Muscle of leg (tissue), 11 donors: ENCODE data around the gene PUM1. TPM values are rescaled to one million over a fixed set of nuclear protein-coding genes. Genes with fewer than 3 reads are reported as not detected.

Experiments
- DNase-seq: peaks from one replicate; pipeline ENCODE4 v3.0.0; 2013
- H3K27ac ChIP-seq: one replicate; pipeline ENCODE4 v1.5.1; 2013; ENCODE audit warnings: mild to moderate bottlenecking, low read length, control low read depth
- H3K27me3 ChIP-seq: one replicate; pipeline ENCODE4 v1.6.1; 2013; ENCODE audit warnings: low read length; ENCODE audit not compliant: control insufficient read depth, insufficient read depth
- H3K36me3 ChIP-seq: one replicate; pipeline ENCODE4 v1.6.1; 2013; ENCODE audit warnings: low read length; ENCODE audit not compliant: control insufficient read depth, insufficient read depth
- H3K4me1 ChIP-seq: one replicate; pipeline ENCODE4 v1.6.1; 2013; ENCODE audit warnings: low read length; ENCODE audit not compliant: control insufficient read depth, insufficient read depth
- H3K4me3 ChIP-seq: one replicate; pipeline ENCODE4 v1.5.1; 2013; ENCODE audit warnings: low read length, control low read depth
- H3K9me3 ChIP-seq: replicated peaks from 2 replicates; pipeline ENCODE4 v1.6.1; 2013; ENCODE audit warnings: low read depth, low read length; ENCODE audit not compliant: control insufficient read depth
- WGBS: methylation state at CpG from one replicate; pipeline ENCODE4 v1.1.5; 2013; ENCODE audit warnings: missing lambda C conversion rate; ENCODE audit not compliant: insufficient coverage; 5-methylcytosine and 5-hydroxymethylcytosine counted together
- polyA plus RNA-seq, 8 donors: library from polyadenylated mRNA; unstranded; fragments of 120-200 nt; gene quantifications; one replicate each; pipeline versions ENCODE4 v1.2.1 to v1.2.3, GENCODE V29; 2013; ENCODE audit warnings: inconsistent platforms in 1 of 8, low replicate concordance in 1 of 8; ENCODE audit not compliant: insufficient read length in 8 of 8, insufficient read depth in 1 of 8
- total RNA-seq: library from RNA; stranded (reverse); fragments of 120-200 nt; gene quantifications from one replicate; pipeline ENCODE4 v1.2.4, GENCODE V29; 2013

The PUM1 gene
- total and polyA plus RNA-seq, 9 donors: 39.3 to 62.5 (median 54.7) TPM

DNA sequence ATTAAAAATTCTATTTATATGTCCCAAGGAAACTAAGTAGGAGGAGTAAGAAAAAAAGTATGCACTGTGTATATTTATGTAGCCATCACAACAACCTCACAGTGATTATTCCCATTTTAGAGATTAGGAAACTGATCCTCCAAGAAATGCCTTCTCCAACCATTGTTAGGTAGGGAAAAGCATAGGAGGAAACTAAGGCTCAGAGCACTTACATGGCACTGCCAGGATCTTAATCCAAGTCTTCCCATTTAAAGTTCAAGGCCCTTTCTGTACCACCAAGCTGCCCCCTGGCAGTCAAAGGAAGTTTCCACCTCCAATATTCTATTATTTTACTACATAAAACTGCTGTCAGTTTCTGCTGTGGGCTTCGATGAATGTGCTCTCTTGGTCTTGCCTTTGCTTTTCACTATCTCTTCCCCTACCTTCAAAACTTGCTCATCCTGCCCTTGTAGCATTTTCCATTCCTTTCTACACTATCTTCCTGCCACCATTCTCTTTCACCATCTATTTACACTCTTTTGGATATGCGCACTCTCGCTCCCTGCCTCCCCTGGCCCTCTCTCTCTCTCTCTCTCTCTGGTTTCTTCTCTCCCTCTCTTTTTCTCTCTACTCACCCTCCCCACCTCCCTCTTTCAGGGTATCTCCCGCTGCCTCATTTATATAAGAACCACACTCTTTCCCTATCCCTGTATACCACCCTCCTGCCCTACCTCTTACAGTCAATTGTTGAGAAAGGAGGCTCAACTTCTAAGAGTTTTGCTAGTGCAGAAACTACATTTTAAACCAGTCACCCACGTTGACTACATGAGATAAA, 34.0 kb downstream of the PUM1 start:
- WGBS: 91% methylated on average over 3 of the region's 5 CpGs
- H3K27me3 ChIP-seq: no peaks in the 10 kb centered on the region
- no peaks in the 10 kb centered on the region for H3K4me1 ChIP-seq
- DNase-seq: no peak
- peaks cover 4% of the 10 kb centered on the region for H3K36me3 ChIP-seq
- no peak overlapping the region for H3K27ac ChIP-seq
- no peaks in the 10 kb centered on the region for H3K9me3 ChIP-seq
- H3K4me3 ChIP-seq: no peak overlapping the region

GRCh38 chr1:31029026-31029425, 36.5 kb downstream of the PUM1 start:
- Histone ChIP-seq H3K4me3 (no peak overlapping the region), H3K27ac (no peak overlapping the region), H3K4me1 (no peaks in the 10 kb centered on the region), H3K9me3 (no peaks in the 10 kb centered on the region), H3K27me3 (no peaks in the 10 kb centered on the region), H3K36me3 (no peaks in the 10 kb centered on the region)
- DNase-seq: no peak

DNA sequence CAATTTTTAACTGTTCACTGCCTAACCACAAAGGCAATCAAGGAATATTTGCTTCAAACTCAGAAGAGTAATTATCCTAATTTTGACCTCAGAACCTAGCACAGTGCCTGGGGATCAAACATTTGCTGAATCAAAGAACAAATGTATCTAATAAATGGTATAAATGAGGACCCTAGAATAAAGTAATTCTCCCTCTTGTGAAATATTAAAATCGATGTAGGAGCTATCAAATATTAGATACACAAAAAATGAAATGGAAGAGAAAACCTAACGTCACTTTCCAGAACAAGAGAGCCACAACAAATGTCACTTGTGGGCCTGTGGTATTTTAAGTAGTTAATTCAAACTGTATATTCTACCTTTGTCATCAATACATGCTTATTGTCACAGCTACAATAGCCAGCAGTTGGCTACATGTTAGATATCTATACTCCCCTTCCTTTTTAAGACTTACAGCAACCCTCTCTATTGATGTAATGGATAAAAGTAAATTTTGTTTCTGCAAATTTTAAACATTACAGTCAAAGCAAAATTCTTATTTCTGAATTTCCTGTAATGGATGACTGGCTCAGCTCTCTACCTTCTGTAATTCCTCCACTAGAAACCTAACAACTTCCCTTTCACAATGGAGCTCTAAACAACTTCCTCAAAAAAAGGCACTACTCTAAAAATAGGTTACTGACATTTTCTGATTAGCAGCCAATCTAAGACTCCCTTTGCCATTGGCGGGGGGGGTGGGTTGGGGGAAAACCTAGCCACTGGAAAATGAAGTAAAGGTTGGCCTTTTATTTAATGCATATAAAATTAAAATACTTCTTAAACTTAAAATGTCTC, 37.6 kb downstream of the PUM1 start:
- DNase-seq: peak; percentile 57
- Histone ChIP-seq H3K4me3 (no peak overlapping the region), H3K27me3 (no peaks in the 10 kb centered on the region), H3K9me3 (no peaks in the 10 kb centered on the region), H3K27ac (no peak overlapping the region), H3K36me3 (no peaks in the 10 kb centered on the region), H3K4me1 (no peaks in the 10 kb centered on the region)
- WGBS: no CpG with 5 or more reads among the region's 3 CpGs

- WGBS: 88% methylated on average over 2 of the region's 2 CpGs
- H3K4me1 ChIP-seq: no peaks in the 10 kb centered on the region
Measured at GRCh38 chr1:31022259-31022658, 43.3 kb downstream of the PUM1 start.

DNA sequence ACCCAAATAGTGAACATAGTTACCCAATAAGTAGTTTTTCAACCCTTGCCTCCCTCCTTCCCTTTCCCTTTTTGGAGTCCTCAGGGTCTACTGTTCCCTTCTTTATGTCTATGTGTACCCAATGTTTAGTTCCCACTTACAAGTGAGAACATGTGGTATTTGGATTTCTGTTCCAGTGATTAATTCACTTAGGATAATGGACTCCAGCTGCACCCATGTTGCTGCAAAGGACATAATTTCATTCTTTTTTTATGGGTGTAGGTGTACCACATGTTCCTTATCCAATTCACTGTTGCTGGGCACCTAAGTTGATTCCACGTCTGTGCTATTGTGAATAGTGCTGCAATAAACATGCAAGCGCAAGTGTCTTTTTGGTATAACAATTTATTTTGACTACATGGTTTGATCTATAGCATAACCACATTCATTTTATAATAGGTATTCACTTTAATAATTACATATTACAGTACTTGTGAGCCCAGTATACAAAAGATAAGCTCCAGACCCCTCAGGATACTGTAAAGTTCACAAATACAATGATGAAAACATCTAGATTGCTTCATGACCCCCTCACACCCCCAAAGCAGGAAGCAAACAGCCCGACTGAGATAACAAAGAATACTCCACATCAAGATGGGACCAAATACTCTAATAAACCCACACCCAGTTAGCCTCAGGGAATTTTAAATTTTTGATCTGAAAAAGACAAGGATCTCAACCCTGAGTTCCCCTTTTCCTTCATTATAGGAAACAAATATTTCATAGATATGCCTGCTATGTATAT, 45.3 kb downstream of the PUM1 start:
- no peaks in the 10 kb centered on the region for H3K4me1 ChIP-seq
- WGBS: 33% methylated on average over 1 of the region's 3 CpGs
- H3K27me3 ChIP-seq: no peaks in the 10 kb centered on the region

More at GRCh38 chr1:31022259-31022658, 43.3 kb downstream of the PUM1 start:
- Histone ChIP-seq H3K36me3 (peaks cover 3% of the 10 kb centered on the region), H3K27me3 (no peaks in the 10 kb centered on the region), H3K27ac (no peak overlapping the region), H3K9me3 (no peaks in the 10 kb centered on the region), H3K4me3 (no peak overlapping the region)
- no peak for DNase-seq

GRCh38 chr1:31019401-31019800, 46.1 kb downstream of the PUM1 start:
- Histone ChIP-seq H3K4me3 (no peak overlapping the region), H3K4me1 (no peaks in the 10 kb centered on the region), H3K27me3 (no peaks in the 10 kb centered on the region), H3K27ac (no peak overlapping the region), H3K36me3 (peaks cover 3% of the 10 kb centered on the region), H3K9me3 (no peaks in the 10 kb centered on the region)
- DNase-seq: no peak
- WGBS: 71% methylated on average over 1 of the region's 3 CpGs

More for the DNA sequence above, 45.3 kb downstream of the PUM1 start:
- H3K36me3 ChIP-seq: peaks cover 3% of the 10 kb centered on the region
- H3K4me3 ChIP-seq: no peak overlapping the region
- no peak overlapping the region for H3K27ac ChIP-seq
- DNase-seq: no peak
- no peaks in the 10 kb centered on the region for H3K9me3 ChIP-seq

- H3K27ac ChIP-seq: no peak overlapping the region
- H3K4me3 ChIP-seq: no peak overlapping the region
- H3K9me3 ChIP-seq: no peaks in the 10 kb centered on the region
- H3K27me3 ChIP-seq: no peaks in the 10 kb centered on the region
- peaks cover 3% of the 10 kb centered on the region for H3K36me3 ChIP-seq
- DNase-seq: no peak
- no CpG with 5 or more reads among the region's 3 CpGs for WGBS
- H3K4me1 ChIP-seq: no peaks in the 10 kb centered on the region
Measured at GRCh38 chr1:31016868-31017267, 48.6 kb downstream of the PUM1 start.

DNA sequence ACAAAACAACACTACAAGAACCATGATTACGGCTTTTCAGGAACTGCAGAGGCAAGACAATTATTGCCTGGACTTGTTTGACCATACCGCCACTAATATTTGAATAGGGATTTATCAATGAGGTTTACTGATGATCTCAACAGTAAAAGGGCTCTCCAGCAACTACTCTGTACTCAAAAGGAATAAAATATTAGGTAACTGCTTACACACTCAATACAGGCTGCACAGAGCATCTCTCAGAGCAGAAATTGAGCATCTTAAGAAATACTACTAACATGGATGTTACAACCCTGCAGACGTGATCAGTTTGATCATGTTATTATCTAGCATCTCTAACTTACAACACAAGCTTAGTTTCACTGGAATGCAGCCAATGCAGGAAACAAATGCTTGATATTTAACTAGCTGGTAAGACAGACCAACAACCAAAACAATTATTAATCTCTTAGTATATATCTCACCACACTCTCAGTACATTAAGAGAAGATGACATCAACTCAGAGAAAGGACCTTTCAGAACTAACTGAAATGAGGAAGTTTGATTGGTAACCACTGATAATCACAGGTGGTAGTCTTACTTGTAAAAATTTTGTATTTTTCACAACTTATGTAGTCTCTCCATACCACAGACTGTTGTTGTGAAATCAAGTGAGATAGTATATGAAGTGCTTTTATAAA, 52.2 kb downstream of the PUM1 start:
- Histone ChIP-seq H3K4me3 (no peak overlapping the region), H3K4me1 (peaks cover 4% of the 10 kb centered on the region), H3K9me3 (no peaks in the 10 kb centered on the region), H3K36me3 (no peaks in the 10 kb centered on the region), H3K27me3 (no peaks in the 10 kb centered on the region), H3K27ac (no peak overlapping the region)
- no CpG with 5 or more reads among the region's 3 CpGs for WGBS
- no peak for DNase-seq

DNA sequence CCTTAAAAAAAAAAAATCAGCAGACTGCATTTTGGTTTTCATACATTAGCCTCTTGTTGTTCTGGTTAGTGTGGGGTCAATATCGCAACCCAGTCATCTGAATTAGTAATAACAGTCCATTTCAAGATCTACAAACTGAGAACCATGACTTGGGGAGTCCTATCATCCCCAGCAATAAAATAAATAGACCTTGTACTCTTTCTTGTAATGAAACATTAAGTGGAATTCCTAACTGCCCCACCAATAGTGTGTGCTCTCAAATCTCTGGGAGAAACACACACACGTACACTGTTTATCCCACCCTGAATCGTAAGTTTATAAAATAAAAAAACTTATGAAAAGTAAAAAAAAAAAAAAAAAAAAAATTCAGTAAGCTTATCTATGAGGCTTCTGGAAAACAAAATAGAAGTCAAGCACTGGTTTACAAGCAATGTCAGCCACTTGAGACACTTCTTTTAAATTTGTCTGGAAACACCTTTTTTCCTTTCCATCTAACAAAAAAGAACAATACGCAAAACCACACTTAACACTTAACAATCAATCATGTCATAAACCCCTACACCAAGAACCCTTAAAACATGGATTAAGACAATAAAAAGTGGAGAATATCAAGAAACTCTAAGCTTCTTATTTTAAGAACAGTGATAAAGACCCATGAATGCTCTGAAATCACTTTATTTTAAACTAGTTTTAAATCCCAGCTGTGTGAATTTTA, 53.1 kb downstream of the PUM1 start:
- no peaks in the 10 kb centered on the region for H3K36me3 ChIP-seq
- H3K4me1 ChIP-seq: peaks cover 4% of the 10 kb centered on the region
- no CpG with 5 or more reads among the region's 4 CpGs for WGBS
- no peak overlapping the region for H3K4me3 ChIP-seq
- no peaks in the 10 kb centered on the region for H3K27me3 ChIP-seq
- H3K27ac ChIP-seq: no peak overlapping the region
- DNase-seq: no peak
- no peaks in the 10 kb centered on the region for H3K9me3 ChIP-seq
